Heart right ventricle (tissue), 16 donors: ENCODE data around the gene NECTIN4. TPM values are rescaled to one million over a fixed set of nuclear protein-coding genes. Genes with fewer than 3 reads are reported as not detected.

Experiments
- ATAC-seq, 8 donors: fragments of 200-7000 bp; cut with Tn5 transposase; one replicate each; pipeline ENCODE4 v1.9.1; 2020; ENCODE audit warnings: mild to moderate bottlenecking in 8 of 8, moderate library complexity in 8 of 8, moderate number of reproducible peaks in 1 of 8
- DNase-seq, 2 donors: peaks; one replicate each; pipeline ENCODE4 v3.0.0-alpha.2; 2020
- H3K27ac ChIP-seq, 10 donors: fragments of 200-600 bp; sonication (generic) in 2 of 10; one replicate each; pipeline versions ENCODE4 v1.5.0 to v1.8.0; 2020 to 2022; ENCODE audit warnings: mild to moderate bottlenecking in 3 of 10
- H3K27me3 ChIP-seq, 7 donors: fragments of 200-600 bp; one replicate each; pipeline ENCODE4 v1.8.0; 2021 to 2022; ENCODE audit warnings: mild to moderate bottlenecking in 2 of 7
- H3K36me3 ChIP-seq, 9 donors: fragments of 200-600 bp; sonication (generic) in 1 of 9; one replicate each; pipeline versions ENCODE4 v1.5.0 to v1.8.0; 2020 to 2022; ENCODE audit warnings: mild to moderate bottlenecking in 2 of 9
- H3K4me1 ChIP-seq, 9 donors: fragments of 200-600 bp; sonication (generic) in 1 of 9; one replicate each; pipeline versions ENCODE4 v1.5.0 to v1.8.0; 2020 to 2022; ENCODE audit warnings: mild to moderate bottlenecking in 4 of 9
- H3K4me3 ChIP-seq, 10 donors: fragments of 200-600 bp; sonication (generic) in 2 of 10; one replicate each; pipeline versions ENCODE4 v1.5.0 to v1.8.0; 2020 to 2022; ENCODE audit warnings: mild to moderate bottlenecking in 7 of 10, moderate library complexity in 2 of 10
- H3K9me3 ChIP-seq, 11 donors: fragments of 200-600 bp in 10 of 11; sonication (generic) in 2 of 11; one replicate each; pipeline versions ENCODE4 v1.5.0 to v1.8.0; 2013 to 2022; ENCODE audit warnings: mild to moderate bottlenecking in 2 of 11, control low read depth in 1 of 11, moderate library complexity in 1 of 11
- WGBS, 2 donors: extraction: QIAGEN DNeasy Blood & Tissue Kit; methylation state at CpG; one replicate each; pipeline ENCODE4 v1.1.7; 2013; ENCODE audit warnings: inconsistent platforms in 1 of 2; 5-methylcytosine and 5-hydroxymethylcytosine counted together
- intact Hi-C, 10 donors: fragments of 100-400 bp; cut with DNase I; formaldehyde crosslinking; loops; one replicate each; pipeline versions ENCODE4 v1.11.1 to v1.14.2; 2022
- polyA plus RNA-seq, 2 donors: library from polyadenylated mRNA; stranded (reverse); fragments of 200-250 nt; gene quantifications; one replicate each; pipeline ENCODE4 v1.2.3, GENCODE V29; 2013
- total RNA-seq, 10 donors: library from RNA; stranded (reverse); fragmentation: NEBNext Ultra II Directional in 3 of 10; extraction: Animal tissue kit (Norgen Biotek cat#: 25700) in 3 of 10; gene quantifications; one replicate each; pipeline versions ENCODE4 v1.2.1 to v1.2.4, GENCODE V29; 2021 to 2023
- TF ChIP-seq, protein P1 (sequence below), 9 donors: fragments of 200-600 bp; sonication (generic) in 2 of 9; IDR thresholded peaks; one replicate each; pipeline versions ENCODE4 v1.5.0 to v1.8.0; 2021 to 2022; ENCODE audit warnings: antibody characterized with exemption in 9 of 9, mild to moderate bottlenecking in 5 of 9, moderate library complexity in 1 of 9
- donor health status: Arrhythmogenic right ventricular cardiomyopathy.
- donor health status: ischemic (EF 13 %, LVEDD 7.1; RV severe dilation, severe dysfunction).
- donor health status: healthy with polysubstance abuse.
- donor health status: DM: no; HTN: yes; CAD: no.
- donor health status: DM: no; HTN: no; CAD: no.
- donor health status: ischemic (EF 25% LVEDD 6.9; RV normal size, moderate dysfunction).
- donor health status: ischemic (EF 25% LVEDD 5.7; RV mildly dilated, moderate dysfunction).
- donor health status: healthy.
- donor health status: DM: yes; HTN: yes; CAD: no.
- donor health status: Ischemic cardiomyopathy.
- donor health status: ischemic (EF 35%, LVEDD 5.7; RV mildly dilated, moderate dysfunction).
- donor health status: nonischemic (EF 11% LVEDD 7.7; RV severe dilation, severe dysfunction).
- donor health status: DM: yes; HTN: yes; CAD: no.
- donor health status: PGD.
- donor health status: ischemic (EF 29% LVEDD 5.4; RV normal size, mild dysfunction).
- donor health status: nonischemic (EF 23%, LVEDD 6.1; RV moderate dilation, normal function).

Gene NECTIN4
- total and polyA plus RNA-seq, 12 donors: 0.06 to 0.19 TPM; not detected in 10

DNA sequence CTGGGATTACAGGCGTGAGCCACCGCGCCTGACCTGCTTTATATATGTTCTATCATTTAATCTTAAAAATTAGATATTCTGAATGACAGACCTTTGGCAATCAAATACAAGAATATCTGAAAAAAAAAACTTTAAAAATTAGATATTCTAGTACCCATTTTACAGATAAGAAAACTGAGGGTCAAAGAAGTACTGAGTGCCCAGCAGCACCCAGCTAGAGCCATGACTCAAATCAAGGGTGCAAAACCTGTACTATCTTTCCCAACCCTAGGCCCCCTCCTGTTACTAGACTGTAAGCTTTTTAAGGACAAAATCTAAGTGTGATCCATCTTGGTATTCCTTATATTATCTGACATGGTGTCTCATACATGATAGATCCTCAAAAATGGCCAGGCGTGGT, 27.9 kb downstream of the NECTIN4 start:
- intact Hi-C loops: no loop called here
- H3K9me3 ChIP-seq: no peaks in the 10 kb centered on the region
- no peak for ATAC-seq
- peaks cover 0 to 37% (median 0%) of the 10 kb centered on the region in 9 donors for H3K4me1 ChIP-seq
- peaks cover 0 to 68% (median 0%) of the 10 kb centered on the region in 9 donors for H3K36me3 ChIP-seq
- peaks cover 0 to 37% (median 18%) of the 10 kb centered on the region in 7 donors for H3K27me3 ChIP-seq
- no peak overlapping the region for H3K4me3 ChIP-seq
- WGBS, 2 donors: 91 to 95% methylated on average over 4 of the region's 4 CpGs
- H3K27ac ChIP-seq: no peak overlapping the region
- TF ChIP-seq, protein P1, sequence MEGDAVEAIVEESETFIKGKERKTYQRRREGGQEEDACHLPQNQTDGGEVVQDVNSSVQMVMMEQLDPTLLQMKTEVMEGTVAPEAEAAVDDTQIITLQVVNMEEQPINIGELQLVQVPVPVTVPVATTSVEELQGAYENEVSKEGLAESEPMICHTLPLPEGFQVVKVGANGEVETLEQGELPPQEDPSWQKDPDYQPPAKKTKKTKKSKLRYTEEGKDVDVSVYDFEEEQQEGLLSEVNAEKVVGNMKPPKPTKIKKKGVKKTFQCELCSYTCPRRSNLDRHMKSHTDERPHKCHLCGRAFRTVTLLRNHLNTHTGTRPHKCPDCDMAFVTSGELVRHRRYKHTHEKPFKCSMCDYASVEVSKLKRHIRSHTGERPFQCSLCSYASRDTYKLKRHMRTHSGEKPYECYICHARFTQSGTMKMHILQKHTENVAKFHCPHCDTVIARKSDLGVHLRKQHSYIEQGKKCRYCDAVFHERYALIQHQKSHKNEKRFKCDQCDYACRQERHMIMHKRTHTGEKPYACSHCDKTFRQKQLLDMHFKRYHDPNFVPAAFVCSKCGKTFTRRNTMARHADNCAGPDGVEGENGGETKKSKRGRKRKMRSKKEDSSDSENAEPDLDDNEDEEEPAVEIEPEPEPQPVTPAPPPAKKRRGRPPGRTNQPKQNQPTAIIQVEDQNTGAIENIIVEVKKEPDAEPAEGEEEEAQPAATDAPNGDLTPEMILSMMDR (IDR thresholded peaks at IDR 0.05): no peak
- no peak for DNase-seq

DNA sequence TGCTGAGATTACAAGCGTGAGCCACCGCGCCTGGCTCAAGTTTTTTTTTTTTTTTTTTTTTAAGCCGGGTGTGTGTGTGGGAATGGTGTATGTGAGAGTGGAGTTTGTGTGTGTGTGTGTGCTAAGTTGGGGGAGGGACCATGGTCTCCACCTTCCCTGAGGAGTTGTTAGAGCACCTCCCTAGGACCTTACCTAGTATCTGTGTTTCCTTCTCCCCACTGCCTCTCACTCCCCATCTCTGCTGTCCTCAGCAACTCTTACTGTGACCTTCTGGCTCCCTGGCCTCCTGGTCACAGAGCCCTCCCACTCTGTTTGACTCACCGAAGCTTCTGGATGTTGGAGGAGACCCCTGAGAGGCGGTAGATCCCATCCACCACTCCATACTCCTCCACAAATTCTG, 30.1 kb downstream of the NECTIN4 start:
- H3K27me3 ChIP-seq: peaks cover 0 to 45% (median 16%) of the 10 kb centered on the region in 7 donors
- DNase-seq: no peak

DNA sequence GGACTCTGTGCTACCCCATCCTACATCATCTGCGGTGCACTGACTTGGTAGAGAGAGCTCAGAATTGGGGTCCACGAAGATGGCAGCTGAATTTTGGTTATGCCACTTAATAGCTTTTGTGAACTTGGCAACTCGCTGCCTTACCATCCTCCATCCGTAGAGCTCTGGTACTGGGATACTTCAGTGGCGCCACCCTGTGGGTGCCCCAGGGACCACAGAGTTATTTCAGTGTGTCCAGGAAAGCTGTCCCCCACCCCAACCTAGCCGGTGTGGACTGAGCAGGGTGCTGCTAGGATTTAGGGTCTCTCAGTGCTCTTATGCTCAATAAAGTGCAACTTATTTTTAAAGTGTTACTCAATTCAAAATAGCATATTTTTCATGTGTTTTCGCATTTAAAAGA, 34.6 kb downstream of the NECTIN4 start:
- no peak for ATAC-seq

More for the DNA sequence above, 30.1 kb downstream of the NECTIN4 start:
- intact Hi-C loops: no loop called here
- H3K9me3 ChIP-seq: no peaks in the 10 kb centered on the region
- TF ChIP-seq, protein P1 (IDR thresholded peaks at IDR 0.05): no peak
- no peak for ATAC-seq
- H3K4me1 ChIP-seq: peaks cover 0 to 18% (median 0%) of the 10 kb centered on the region in 9 donors
- H3K27ac ChIP-seq: no peak overlapping the region
- H3K4me3 ChIP-seq: no peak overlapping the region
- H3K36me3 ChIP-seq: peaks cover 0 to 76% (median 0%) of the 10 kb centered on the region in 9 donors
- 78 to 85% methylated on average over 6 of the region's 6 CpGs for WGBS, 2 donors

DNA sequence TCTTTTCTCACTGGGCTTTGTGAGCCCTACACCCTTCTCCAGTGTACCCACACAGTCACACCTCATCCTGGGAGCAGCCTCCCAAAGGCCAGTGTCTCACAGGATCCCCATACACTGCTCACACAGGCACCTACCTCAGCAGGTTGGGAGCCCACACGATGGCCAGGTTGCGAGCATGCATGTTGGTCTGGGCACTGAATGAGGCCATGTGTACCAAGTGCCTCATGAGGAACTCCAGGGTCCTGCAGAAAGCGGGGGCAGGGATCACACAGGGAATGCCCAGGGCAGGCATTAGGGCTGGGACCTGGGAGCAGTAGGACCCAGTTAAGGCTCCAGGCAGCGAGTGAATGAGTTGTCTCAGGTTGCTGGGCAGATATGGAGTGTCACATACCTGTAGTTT, 35.1 kb downstream of the NECTIN4 start:
- DNase-seq: no peak

More for the DNA sequence above, 34.6 kb downstream of the NECTIN4 start:
- Histone ChIP-seq H3K36me3 (peaks cover 0 to 92% (median 0%) of the 10 kb centered on the region in 9 donors), H3K27me3 (peaks cover 0 to 43% (median 17%) of the 10 kb centered on the region in 7 donors), H3K4me3 (no peak overlapping the region), H3K27ac (no peak overlapping the region), H3K4me1 (peaks cover 0 to 4% (median 0%) of the 10 kb centered on the region in 9 donors), H3K9me3 (no peaks in the 10 kb centered on the region)
- WGBS, 2 donors: 69 to 82% methylated on average over 7 of the region's 7 CpGs
- TF ChIP-seq, protein P1 (IDR thresholded peaks at IDR 0.05): peak in 3 of 9 donors; percentile 17 to 27 (median 24)
- intact Hi-C loops: no loop called here
- no peak for DNase-seq

More for the DNA sequence above, 35.1 kb downstream of the NECTIN4 start:
- Histone ChIP-seq H3K9me3 (no peaks in the 10 kb centered on the region), H3K4me1 (peaks cover 0 to 6% (median 0%) of the 10 kb centered on the region in 9 donors), H3K36me3 (peaks cover 0 to 92% (median 0%) of the 10 kb centered on the region in 9 donors), H3K27me3 (peaks cover 0 to 43% (median 17%) of the 10 kb centered on the region in 7 donors), H3K4me3 (no peak overlapping the region), H3K27ac (no peak overlapping the region)
- ATAC-seq: peak in 1 of 8 donors; percentile 16
- intact Hi-C loops: no loop called here
- TF ChIP-seq, protein P1 (IDR thresholded peaks at IDR 0.05): no peak
- 82 to 84% methylated on average over 4 of the region's 4 CpGs for WGBS, 2 donors
